IPS-11a (cell line): ENCODE data around the gene CSNK1G1.
"Not testable (repeated sequence)": the region's sequence is repeated elsewhere in the genome, so short reads cannot be mapped to it uniquely, and the experiment has no call there.

ENCODE experiments used
- H3K4me3 ChIP-seq: one replicate; pipeline ENCODE4 v1.5.1; 2013; ENCODE audit warnings: low read depth, low read length, control low read depth

The CSNK1G1 gene

DNA sequence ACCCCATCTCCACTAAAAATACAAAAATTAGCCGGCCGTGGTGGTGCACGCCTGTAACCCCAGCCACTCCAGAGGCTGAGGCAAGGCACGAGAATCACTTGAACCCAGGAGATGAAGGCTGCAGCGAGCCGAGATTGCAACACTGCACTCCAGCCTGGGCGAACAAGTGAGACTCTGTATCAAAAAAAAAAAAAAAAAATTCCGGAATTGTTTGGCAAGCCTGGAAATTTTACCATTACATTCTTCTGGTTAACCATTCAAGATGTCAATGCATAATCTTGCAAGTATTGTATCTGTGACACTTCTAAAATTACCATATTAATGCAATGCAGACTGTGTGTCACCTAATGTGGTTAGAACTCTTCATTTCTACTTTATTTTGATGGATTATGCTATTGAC lies 67.0 kb downstream of the CSNK1G1 start:
- no peak overlapping the region for H3K4me3 ChIP-seq

- H3K4me3 ChIP-seq: no peak overlapping the region
These were observed 67.4 kb downstream of the CSNK1G1 start for GRCh38 chr15:64288577-64288976.

GRCh38 chr15:64287953-64288352 lies 68.0 kb downstream of the CSNK1G1 start:
- H3K4me3 ChIP-seq: no peak overlapping the region

GRCh38 chr15:64286473-64286872 lies 69.5 kb downstream of the CSNK1G1 start:
- no peak overlapping the region for H3K4me3 ChIP-seq

DNA sequence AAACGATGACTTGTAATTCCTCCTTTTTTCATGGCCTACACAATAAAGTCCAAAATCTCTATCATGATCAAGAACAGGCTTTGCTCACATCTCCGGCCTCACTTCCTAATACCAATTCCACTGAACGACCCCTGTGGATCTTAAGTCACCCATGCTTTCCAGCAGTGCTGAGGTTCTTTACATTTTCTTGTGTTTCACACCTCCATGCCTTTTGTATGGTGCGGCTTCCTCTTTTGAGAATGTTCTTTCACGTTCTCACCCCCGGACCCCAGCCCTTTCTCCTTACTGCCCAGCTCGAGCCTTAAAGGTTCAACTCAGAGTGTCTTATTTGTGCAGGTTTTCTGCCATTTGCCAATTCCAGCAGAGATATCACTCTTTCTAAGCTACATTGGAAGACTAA lies 70.1 kb downstream of the CSNK1G1 start:
- H3K4me3 ChIP-seq: no peak overlapping the region

- no peak overlapping the region for H3K4me3 ChIP-seq
These were observed 70.8 kb downstream of the CSNK1G1 start for GRCh38 chr15:64285150-64285549.

- no peak overlapping the region for H3K4me3 ChIP-seq
These were observed 71.9 kb downstream of the CSNK1G1 start for GRCh38 chr15:64284042-64284441.

GRCh38 chr15:64282701-64283100 lies 73.3 kb downstream of the CSNK1G1 start:
- no peak overlapping the region for H3K4me3 ChIP-seq

DNA sequence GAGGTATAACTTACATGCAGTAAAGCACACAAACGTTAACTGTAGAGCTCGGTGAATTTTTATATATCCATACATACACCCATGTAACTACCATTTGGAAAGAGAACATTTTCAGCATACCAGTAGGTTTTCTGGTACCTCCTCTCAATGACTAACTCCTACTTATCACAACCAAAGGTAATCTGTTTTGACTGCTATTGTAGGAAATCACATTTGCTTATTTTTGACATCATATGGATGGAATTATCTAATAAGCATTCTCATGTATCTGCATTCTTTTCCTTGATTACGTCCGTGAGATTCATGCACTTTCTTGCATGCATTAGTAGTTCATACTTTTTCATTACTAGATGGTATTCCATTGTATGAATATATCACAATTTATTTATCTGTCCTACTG lies 76.8 kb downstream of the CSNK1G1 start:
- H3K4me3 ChIP-seq: no peak overlapping the region

DNA sequence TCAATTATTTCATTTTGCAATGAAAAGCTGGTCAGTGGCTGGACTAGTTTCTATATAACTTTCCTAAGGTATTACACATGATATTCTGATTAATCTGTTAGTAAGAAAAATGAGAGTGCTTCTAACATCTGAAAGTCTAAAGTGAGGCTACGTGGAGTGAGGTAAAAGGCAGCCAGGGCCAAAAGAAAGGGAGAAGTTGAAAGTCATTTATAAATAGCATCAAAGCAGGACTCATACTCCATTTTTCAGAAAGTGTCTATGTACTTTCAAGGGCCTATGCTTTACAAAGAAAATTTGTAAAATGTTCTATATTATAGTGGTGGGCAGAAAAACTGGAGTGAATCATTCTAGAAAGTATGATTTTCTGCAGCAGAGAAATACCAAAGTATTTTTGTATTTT lies 80.0 kb downstream of the CSNK1G1 start:
- H3K4me3 ChIP-seq: no peak overlapping the region

GRCh38 chr15:64274341-64274950 lies 81.5 kb downstream of the CSNK1G1 start:
- no peak overlapping the region for H3K4me3 ChIP-seq

GRCh38 chr15:64267331-64267973 lies 88.5 kb downstream of the CSNK1G1 start:
- H3K4me3 ChIP-seq: no peak overlapping the region

- H3K4me3 ChIP-seq: not testable (repeated sequence)
These were observed 90.8 kb downstream of the CSNK1G1 start for GRCh38 chr15:64265188-64265587.

- no peak overlapping the region for H3K4me3 ChIP-seq
These were observed 91.5 kb downstream of the CSNK1G1 start for GRCh38 chr15:64264502-64264901.

- H3K4me3 ChIP-seq: no peak overlapping the region
These were observed 92.4 kb downstream of the CSNK1G1 start for GRCh38 chr15:64263567-64263966.

GRCh38 chr15:64256051-64256450 lies 99.9 kb downstream of the CSNK1G1 start:
- no peak overlapping the region for H3K4me3 ChIP-seq

DNA sequence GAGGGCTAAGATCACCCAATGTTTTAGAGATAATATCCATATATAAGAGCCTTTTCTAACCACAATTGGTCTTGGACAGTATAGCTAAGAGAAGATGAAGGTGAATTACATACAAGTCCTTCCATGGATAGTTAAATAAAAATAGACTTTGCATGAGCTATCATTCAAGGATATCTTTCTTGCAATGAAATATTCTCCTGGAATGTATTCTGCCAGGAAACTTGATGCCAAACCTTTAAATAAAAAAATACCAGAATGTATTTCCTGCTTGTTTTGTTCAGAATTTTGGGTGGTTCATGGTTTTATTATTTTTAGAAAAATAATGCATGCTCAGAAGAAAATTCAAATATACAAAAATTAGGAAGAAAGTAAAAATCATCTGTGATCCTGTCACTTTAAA lies 104.3 kb downstream of the CSNK1G1 start:
- H3K4me3 ChIP-seq: no peak overlapping the region

GRCh38 chr15:64251121-64251520 lies 104.9 kb downstream of the CSNK1G1 start:
- no peak overlapping the region for H3K4me3 ChIP-seq

DNA sequence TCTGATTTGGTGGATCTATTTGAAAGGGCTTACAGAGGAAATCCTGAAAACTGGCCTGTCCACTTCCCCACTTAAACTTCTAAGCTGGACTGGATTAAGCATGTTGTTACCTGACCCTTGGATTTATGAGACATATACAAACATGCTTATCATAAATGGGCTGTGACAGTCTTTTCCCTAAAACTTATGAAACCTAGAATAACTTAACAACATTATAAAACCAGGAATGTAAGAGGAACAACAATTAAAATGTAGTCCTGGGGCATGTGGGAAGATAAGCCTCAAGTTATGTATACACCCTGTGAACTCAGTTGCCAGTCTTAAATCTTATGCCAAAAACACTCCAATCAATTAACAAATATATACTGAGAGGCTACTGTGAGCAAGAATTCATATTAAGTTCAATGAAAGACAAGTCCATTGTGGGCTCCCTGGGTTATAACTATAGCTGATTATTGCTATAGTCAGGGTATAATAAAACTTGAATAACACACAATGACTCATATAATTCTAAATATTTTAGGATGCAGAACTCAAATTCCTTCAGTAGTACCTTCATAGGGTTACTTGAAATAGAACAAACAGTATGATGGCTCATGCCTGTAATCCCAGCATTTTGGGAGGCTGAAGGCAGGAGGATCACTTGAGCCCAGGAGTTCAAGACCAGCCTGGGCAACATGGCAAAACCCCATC lies 105.9 kb downstream of the CSNK1G1 start:
- H3K4me3 ChIP-seq: no peak overlapping the region

- no peak overlapping the region for H3K4me3 ChIP-seq
These were observed 106.6 kb downstream of the CSNK1G1 start for GRCh38 chr15:64249406-64249805.

DNA sequence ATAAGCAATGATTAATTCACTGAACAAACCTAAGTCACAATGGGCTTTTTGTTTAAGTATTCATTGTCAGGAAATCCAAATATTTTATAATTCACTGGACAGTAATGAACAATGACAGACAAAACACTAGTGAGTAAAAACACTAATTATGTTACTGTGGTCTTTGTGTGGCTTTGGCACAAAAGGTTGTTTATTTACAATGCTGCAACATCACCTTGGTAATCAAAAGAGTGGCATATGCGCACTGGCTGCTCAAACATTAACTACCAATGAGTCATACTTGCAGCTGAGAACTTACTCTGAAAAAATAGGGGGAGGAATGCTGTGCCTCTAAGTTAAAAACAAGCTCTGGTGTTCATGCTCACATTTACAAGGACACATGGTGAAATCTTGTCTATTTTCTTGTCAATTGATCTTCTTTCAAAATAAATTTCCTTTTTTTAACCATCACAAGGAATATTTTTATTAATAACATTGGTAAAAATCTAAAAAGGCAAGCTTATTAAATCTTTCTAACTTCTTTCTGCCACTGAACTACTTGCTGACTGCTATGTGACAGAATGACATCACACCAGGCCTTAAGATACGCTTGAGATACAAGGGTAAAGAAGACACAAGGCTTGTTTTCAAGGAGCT lies 107.9 kb downstream of the CSNK1G1 start:
- H3K4me3 ChIP-seq: no peak overlapping the region

DNA sequence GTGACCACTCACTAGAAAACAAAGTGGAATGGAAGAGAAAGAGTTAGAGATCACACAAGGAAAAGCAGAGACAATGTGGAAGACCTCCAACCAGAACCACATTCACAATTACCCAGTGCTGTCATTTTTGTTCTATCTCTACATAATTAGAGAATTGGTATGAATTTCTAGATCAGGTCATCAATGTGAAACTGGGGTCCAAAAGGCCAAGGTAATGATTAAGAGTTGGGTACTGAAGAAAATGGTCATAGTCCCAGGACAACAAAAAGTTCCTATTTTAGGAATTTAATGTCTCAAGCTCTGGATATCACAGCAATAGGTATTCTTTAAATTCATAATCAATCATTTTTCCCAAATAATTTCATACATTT lies 108.5 kb downstream of the CSNK1G1 start:
- no peak overlapping the region for H3K4me3 ChIP-seq
